ENCODE measurements around the gene LOXL4.

The LOXL4 gene

DNA sequence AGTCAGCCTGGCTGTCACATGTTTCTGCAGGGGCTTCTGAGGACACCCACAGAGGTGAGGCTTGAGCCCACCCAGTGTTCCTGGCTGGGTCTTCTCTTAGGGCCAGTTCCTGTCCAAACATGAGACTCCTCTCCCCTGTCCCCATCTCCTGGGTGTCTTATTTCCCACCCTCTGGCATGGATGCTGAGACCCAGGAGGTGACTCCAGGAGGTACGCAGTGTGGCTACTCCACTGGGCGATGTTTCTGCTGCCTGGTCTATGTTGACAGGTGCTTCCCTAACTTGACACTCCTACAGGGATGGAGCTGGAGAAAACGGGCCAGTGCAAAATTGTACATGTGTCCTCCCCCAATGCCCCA, 26.3 kb upstream of the LOXL4 start:
- TF ChIP-seq, protein P1, sequence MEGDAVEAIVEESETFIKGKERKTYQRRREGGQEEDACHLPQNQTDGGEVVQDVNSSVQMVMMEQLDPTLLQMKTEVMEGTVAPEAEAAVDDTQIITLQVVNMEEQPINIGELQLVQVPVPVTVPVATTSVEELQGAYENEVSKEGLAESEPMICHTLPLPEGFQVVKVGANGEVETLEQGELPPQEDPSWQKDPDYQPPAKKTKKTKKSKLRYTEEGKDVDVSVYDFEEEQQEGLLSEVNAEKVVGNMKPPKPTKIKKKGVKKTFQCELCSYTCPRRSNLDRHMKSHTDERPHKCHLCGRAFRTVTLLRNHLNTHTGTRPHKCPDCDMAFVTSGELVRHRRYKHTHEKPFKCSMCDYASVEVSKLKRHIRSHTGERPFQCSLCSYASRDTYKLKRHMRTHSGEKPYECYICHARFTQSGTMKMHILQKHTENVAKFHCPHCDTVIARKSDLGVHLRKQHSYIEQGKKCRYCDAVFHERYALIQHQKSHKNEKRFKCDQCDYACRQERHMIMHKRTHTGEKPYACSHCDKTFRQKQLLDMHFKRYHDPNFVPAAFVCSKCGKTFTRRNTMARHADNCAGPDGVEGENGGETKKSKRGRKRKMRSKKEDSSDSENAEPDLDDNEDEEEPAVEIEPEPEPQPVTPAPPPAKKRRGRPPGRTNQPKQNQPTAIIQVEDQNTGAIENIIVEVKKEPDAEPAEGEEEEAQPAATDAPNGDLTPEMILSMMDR (IDR thresholded peaks at IDR 0.05; ENCODE audit: extremely low read depth, missing control alignments) = no peak
- no peak for DNase-seq (ENCODE audit: low spot score)

DNA sequence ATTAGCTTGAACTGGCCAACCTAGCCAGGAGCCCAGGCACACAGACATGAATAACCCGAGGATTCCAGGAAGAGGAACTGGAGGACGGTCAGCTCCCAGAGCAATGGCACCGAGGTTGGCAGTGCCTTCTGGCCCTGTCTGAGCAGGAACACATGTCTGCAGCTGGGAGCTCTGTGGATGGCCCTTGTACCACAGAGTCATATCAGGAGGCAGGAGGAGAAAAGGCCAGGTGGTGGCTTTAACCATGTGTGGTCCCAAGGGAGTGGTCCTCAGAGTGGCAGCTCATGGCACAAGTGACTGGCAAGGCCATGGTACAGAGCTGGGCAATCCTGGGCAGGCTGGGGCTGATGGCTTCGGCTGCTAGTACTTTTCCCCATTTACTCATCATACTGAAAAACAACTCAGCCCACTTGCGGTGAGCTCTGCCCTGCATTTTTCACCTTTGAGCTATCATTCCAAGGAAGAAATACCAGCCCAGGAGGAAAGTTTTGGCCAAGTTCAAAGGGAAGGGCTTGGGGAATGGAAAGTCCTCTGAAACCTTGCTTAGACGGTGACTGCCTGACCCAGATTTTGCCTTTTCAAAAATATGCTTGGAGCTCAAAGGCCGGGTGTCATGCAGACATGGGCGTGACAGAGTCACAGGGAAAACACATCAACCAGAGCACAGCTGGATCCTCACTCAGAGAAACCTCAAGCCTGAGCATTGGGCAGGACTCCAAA, 25.7 kb upstream of the LOXL4 start:
- no peak for DNase-seq (ENCODE audit: low spot score)
- TF ChIP-seq, protein P1 (IDR thresholded peaks at IDR 0.05; ENCODE audit: extremely low read depth, missing control alignments) = no peak

DNA sequence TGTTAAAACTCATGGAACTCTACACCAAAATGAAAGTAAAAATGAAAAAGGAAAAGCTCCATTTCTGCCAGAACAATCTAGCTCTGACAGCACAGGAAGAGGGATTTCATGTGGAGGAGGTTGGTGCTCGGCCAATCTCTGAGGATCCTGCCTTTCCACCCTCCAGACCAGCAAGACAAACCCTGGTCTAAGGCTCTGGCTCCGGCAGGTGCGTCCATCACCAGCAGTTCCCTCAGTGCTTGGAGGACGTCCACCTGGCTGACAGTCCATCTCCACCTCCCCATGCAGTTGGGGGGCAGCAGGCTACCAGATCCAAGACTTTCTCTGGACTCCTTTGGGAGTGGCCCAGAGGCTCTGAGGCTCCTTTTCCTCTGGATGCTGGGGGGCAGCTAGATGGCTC, 25.0 kb upstream of the LOXL4 start:
- TF ChIP-seq, protein P1 (IDR thresholded peaks at IDR 0.05; ENCODE audit: extremely low read depth, missing control alignments) = no peak

DNA sequence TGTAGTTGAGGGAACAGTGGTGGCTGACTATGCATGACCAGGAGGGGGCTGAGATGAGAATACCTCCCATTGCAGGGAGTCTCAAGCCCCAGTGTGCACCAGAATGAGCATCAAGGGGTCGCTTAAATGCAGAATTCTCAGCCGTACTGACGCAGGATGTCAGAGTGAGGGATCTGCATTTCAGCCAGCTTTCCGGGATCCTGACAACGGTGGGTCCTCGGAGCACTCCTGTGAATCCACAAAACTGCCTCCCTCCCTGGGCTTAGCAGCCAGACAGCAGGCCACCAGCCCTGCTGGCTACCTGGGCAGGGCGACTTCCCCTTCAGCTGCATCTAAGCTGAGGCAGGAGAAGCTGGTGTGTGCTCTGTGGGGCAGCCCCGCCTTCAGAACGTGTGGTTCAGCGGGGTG, 21.8 kb upstream of the LOXL4 start:
- DNase-seq (ENCODE audit: low spot score) = no peak
- TF ChIP-seq, protein P1 (IDR thresholded peaks at IDR 0.05; ENCODE audit: extremely low read depth, missing control alignments) = no peak

More for the DNA sequence above, 25.0 kb upstream of the LOXL4 start:
- no peak for DNase-seq (ENCODE audit: low spot score)

DNA sequence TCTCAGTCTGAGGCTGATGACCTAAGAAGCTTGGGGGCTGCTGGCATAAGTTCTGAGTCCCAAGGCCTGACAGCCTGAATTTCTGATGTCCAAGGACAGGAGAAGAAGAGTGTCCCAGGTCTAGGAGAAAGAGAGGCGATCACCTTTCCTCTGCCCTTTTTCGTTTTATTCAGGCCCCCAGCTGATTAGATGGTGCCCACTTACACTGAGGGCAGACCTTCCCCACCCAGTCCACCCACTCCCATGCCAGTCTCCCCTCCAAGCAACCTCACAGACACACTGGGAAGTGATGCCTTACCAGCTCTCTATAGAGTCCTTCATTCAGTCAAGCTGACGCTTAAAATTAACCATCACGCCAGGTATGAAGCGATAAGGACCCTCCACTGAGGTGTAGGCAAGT, 19.3 kb upstream of the LOXL4 start:
- DNase-seq (ENCODE audit: low spot score) = no peak

DNA sequence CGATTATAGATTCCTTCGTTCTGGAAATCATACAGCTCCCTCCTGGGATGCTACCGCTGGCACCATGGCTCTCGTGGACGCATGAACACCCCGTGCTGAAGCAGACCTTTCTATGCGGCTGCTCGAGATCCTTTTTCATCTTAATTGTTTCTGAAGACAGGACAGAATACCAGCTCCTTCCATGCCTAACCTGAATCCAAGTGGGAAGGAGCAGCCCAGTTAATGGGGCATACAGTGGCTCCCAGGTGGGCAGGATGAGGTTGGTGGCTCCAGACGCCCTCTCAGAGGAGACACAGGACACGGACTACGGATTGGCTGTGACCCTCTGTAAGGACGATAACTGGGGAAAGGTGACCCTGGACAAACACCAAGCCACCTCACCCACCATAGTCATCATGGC, 18.4 kb upstream of the LOXL4 start:
- TF ChIP-seq, protein P1 (IDR thresholded peaks at IDR 0.05; ENCODE audit: extremely low read depth, missing control alignments) = no peak
- no peak for DNase-seq (ENCODE audit: low spot score)

More for the DNA sequence above, 19.3 kb upstream of the LOXL4 start:
- TF ChIP-seq, protein P1 (IDR thresholded peaks at IDR 0.05; ENCODE audit: extremely low read depth, missing control alignments) = no peak

DNA sequence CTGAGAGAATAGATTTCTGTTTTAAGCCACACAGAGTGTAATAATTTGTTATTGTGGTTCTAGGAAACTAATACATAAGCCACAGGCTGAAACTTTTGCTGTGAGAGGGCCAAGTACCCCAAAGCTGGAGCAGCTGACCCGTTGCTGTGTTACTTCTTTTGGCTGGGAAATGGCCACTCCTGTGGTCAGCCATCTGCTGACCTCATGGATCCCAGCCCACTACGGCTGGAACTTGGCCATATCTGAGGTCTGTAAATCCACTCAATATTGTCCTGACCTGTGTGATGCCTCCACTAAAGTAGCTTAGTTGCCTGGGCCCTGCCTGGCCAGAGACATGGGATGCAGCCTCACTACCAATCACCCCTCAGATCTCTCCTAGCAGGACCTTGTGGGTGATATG, 17.4 kb upstream of the LOXL4 start:
- no peak for DNase-seq (ENCODE audit: low spot score)
- TF ChIP-seq, protein P1 (IDR thresholded peaks at IDR 0.05; ENCODE audit: extremely low read depth, missing control alignments) = no peak

All from GM20000 (cell line).